ENCODE measurements around the gene PTPRG.

The PTPRG gene

DNA sequence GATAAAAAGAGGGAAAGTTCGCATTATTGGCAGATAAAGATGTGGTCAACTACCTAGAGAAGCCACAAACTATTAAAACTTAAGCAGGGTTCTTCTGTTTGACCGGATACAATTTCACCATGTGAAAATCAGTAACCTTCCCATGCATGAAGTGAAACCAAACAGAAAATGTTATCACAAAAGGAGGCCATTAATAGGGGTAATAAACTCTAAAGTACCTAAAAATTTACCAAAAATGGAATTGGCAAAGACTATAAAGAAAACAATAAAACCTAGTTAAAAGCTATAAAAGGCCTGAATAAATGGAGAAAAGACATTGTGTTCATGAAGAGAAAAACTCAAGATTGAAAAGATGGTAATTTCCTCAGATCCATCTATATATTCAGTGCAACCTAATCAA, 728.6 kb downstream of the PTPRG start:
- in situ Hi-C loops (cut with MboI; ENCODE audit: low sequenced_read_pairs) = no loop called here

- in situ Hi-C loops (cut with MboI; ENCODE audit: low sequenced_read_pairs) = no loop called here
Measured at GRCh38 chr3:62293051-62293780, 731.8 kb downstream of the PTPRG start.

- in situ Hi-C loops (cut with MboI; ENCODE audit: low sequenced_read_pairs) = no loop called here
Measured at GRCh38 chr3:62295571-62295970, 734.2 kb downstream of the PTPRG start.

DNA sequence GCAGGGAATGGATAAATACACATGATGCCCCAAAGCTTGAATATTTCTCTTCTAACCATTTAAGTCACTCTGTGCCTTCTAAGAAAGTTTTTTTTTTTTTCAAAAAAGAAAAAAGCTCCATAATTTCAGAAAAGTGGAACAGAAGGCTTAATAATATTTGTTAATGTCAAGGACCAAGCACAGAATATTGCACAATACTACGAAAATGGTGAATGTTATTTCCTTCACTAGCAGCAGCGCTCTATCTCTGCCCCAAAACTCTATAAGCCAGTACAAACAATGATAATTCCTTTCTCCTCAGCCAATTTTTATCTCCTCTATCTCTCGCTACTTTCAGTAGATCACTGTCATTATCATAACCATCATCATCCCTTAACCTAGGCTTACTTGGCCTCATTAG, 739.2 kb downstream of the PTPRG start:
- in situ Hi-C loops (cut with MboI; ENCODE audit: low sequenced_read_pairs) = no loop called here

- in situ Hi-C loops (cut with MboI; ENCODE audit: low sequenced_read_pairs) = no loop called here
Measured at GRCh38 chr3:62312201-62312600, 750.8 kb downstream of the PTPRG start.

DNA sequence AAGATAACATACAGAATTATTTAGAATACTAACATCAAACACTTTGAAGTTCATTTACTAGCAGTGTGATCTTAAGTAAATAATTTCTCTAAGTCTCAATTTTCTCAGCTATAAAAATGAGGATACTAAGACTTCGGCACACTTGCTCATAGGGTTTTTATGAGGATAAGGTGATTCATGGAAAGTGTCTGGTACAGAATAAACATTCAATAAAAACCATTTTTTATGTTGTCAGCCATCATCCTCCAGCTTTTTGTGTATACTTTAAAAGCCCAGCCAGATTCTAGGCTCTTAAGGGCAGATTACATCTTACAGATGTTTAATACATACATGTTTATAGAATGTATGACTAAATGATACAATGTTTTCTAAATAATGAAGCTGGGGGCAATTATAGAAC, 755.2 kb downstream of the PTPRG start:
- in situ Hi-C loops (cut with MboI; ENCODE audit: low sequenced_read_pairs) = no loop called here

GRCh38 chr3:62318365-62318751, 757.0 kb downstream of the PTPRG start:
- in situ Hi-C loops (cut with MboI; ENCODE audit: low sequenced_read_pairs) = no loop called here

GRCh38 chr3:62318752-62319569, 757.6 kb downstream of the PTPRG start:
- in situ Hi-C loops (cut with MboI; ENCODE audit: low sequenced_read_pairs) = no loop called here

DNA sequence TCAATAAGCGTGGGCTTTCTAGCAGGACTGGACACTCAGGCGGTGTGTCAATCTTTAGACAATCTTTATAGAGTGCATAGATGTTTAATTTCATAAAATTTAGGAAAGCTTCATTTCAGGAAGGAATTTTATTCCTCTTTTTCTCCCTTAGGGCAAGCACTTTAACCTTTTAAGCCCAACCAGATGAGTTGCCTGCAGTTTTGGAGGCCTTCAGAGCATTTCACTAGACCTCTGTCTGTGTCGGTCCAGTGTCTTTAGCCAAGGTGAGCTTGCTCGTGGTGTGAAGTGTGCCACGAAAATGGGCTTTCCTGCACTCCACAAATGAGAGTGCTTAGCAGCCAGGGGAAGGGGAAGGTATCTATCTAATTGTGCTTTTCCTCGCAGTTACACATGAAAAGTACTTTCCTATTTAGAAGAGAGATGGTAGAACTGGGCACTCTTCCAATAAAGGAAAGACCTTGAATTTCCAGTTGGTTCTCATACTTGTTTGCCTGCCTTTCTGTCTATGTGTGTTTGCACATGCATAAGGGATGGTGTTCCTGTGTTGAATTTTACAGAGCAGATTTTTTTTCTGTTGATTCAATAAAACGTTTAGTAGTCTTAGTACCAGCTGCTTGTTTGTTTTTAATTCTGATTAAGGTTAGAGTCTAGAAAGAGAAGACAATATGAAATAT, 758.3 kb downstream of the PTPRG start:
- in situ Hi-C loops (cut with MboI; ENCODE audit: low sequenced_read_pairs) = no loop called here

DNA sequence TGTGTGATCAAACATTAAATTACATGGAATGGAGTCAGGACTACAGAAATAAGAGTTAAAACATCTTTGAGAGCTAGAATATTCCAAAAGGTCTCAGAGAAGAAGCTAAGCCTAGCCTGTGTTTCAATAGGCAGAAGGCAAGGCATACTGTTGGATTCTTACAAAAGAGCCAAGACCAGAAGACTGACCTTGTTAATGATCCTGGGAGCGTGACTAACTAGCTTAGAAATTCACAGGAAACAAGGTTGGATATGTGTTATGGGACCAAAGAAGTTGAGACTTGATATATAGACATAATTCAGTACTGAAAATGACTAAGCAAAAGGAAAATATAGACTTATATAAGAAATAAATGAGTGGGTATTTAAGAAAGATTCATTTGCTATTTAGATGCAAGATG, 761.9 kb downstream of the PTPRG start:
- in situ Hi-C loops (cut with MboI; ENCODE audit: low sequenced_read_pairs) = no loop called here

DNA sequence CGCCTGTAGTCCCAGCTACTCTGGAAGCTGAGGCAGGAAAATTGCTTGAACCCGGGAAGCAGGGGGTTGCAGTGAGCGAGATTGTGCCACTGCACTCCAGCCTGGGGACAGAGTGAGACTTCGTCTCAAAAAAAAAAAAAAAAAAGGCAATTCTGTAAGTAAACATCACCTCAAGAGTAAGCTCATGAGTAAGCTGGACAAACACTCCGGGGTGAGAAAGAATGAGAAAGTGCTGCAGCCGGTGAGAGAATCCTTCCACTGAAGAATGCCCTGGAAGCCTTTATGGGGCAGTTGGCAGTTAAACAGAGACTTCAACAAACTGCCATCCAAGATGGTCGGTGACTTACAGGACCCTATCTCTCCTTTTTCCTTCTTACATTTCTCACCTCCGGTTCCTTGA, 764.5 kb downstream of the PTPRG start:
- in situ Hi-C loops (cut with MboI; ENCODE audit: low sequenced_read_pairs) = no loop called here

DNA sequence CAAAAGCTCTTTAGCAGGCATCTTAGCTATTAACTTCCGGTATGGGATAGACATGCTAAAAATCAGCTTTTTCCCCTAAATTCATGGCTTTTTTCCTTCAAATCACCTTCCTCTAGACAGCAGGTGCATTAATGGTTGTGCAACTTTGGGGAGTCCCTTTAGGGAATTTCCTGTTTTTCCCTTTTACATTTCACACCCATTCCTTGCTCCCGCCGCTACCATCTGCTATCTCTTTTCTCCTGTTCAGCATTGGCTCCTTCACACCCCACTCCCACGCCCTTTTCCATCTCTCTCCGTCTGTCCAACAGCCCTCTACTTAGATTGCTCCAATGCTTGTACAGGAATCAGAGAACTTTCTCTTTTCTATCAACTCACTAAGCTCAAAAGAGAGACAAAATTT, 768.6 kb downstream of the PTPRG start:
- in situ Hi-C loops (cut with MboI; ENCODE audit: low sequenced_read_pairs) = no loop called here

- in situ Hi-C loops (cut with MboI; ENCODE audit: low sequenced_read_pairs) = no loop called here
Measured at GRCh38 chr3:62332017-62332416, 770.6 kb downstream of the PTPRG start.

DNA sequence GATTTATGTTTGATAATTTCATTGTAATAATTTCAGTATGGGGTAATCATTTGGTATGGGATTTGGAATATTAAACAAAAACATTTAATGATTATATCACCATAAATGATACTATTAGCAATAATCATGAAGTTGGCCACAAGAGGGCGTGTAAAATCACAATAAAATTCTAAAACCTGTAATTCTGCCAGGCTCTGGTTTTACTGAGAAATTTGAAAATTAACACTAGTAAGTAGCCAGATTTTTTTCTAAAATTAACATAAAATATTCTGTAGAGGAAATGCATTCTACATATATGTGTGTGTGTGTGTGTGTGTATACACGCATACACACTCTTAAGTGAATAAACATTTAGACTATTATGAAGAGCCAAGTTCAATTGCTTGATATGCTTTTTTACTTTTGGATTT, 771.5 kb downstream of the PTPRG start:
- in situ Hi-C loops (cut with MboI; ENCODE audit: low sequenced_read_pairs) = no loop called here

GRCh38 chr3:62335196-62335595, 773.8 kb downstream of the PTPRG start:
- in situ Hi-C loops (cut with MboI; ENCODE audit: low sequenced_read_pairs) = no loop called here

GRCh38 chr3:62343755-62344154, 782.4 kb downstream of the PTPRG start:
- in situ Hi-C loops (cut with MboI; ENCODE audit: low sequenced_read_pairs) = no loop called here
